ENCODE results near the gene SNAP29.
"Not testable (repeated sequence)": the region's sequence is repeated elsewhere in the genome, so short reads cannot be mapped to it uniquely, and the experiment has no call there.

SNAP29 gene

GRCh38 chr22:20834206-20834605 is 24.6 kb upstream of the SNAP29 start:
- DNase-seq (ENCODE audit: extremely low read depth in 1 of 2, low read depth in 1 of 2): no peak

DNA sequence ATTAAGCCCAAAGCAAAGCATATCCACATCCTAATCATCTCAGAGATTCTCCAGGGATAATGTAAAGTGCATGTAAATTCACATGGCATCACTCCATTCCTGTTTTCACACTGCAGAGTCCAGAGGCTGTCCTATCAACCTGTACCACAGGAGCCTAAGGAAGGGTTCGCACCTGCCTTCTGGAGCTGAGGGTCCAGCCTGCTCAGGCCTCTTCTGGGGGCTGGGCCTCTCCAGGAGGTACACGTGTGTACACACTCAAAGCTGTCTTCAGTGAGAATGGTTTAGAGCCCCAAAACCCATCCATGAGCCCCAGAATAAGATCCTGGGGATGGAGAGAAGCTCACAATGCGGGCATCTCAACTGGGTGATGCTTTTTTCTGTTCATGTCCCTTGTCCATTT is 24.1 kb upstream of the SNAP29 start:
- no peak for DNase-seq (ENCODE audit: extremely low read depth in 1 of 2, low read depth in 1 of 2)

- DNase-seq (ENCODE audit: extremely low read depth in 1 of 2, low read depth in 1 of 2): no peak
These were observed 21.6 kb upstream of the SNAP29 start for GRCh38 chr22:20836987-20837823.

DNA sequence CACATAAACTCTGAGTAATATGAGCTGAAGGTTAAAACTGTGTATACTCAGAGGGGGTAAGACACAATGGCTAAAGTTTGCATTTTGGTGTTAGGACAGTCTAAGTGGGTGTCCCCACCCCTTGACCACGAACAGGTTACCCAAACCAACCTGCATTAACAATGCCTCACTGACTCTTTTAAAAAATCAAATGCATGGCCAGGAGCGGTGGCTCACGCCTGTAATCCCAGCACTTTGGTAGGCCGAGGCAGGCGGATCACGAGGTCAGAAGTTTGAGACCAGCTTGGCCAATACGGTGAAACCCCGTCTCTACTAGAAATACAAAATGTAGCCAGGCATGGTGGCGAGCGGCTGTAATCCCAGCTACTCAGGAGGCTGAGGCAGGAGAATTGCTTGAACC is 19.5 kb upstream of the SNAP29 start:
- not testable (repeated sequence) for DNase-seq (ENCODE audit: extremely low read depth in 1 of 2, low read depth in 1 of 2)

DNA sequence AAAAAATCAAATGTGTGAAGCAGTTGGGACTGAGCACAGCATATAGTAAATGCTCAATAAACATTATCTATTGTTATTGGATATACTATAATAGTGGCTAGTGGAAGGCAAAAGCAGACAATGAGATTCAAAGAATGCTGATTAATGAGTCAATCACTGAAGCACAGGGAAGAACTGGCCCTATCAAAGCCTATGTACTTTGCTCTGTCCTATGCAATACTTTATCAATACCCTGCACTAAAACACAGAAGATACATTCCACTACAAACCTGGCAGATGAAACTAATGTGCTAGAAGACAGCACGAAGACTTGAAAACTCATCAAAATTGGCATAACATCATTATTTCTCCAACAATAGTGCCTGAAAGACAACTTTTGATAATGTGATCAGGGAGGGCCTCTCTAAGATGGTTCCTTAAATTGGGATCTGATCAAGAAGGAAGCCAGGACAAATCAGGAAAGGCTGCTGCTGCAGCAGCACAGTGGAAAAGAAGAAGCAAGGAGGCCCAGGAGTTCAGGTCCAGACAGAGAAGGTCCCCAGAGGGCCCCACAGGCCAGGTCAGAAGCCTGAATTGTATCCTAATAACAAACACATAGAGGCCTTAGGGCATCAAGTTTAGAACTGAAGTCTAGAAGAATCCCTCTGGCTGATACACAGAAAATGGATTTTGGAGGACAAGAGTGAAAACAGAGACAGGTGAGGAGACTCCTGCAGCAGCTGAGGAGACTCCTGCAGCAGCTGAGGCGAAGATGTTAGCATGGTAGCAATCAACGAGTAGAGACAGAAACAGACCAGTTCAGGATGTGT is 18.8 kb upstream of the SNAP29 start:
- DNase-seq (ENCODE audit: extremely low read depth in 1 of 2, low read depth in 1 of 2): no peak

DNA sequence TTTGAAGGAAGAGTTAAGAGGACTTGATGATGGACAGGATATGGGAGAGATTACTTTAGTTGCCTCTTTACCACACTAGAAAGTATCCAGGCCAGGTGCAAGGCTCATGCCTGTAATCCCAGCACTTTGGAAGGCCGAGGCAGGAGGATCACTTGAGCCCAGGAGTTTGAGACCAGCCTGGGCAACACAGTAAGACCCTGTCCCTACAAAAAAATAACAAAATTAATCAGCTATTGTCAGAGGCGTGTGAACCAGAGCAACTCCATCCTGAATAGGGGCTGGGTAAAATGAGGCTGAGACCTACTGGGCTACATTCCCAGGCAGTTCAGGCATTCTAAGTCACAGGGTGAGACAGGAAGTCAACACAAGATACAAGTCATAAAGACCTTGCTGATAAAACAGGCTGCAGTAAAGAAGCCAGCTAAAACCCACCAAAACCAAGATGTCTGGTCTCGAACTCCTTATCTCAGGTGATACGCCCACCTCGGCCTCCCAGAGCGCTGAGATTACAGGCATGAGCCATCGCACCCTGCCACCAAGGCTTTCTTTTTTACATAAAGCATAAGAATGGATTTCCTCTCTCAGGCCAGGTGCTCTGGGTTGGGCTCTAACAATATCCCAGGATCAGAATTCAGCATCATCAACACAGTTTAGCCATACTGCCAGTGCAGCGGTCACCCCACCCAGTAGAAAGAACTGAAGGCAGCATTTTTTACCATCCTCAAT is 18.0 kb upstream of the SNAP29 start:
- peak in 1 of 2 donors; percentile 34 for DNase-seq (ENCODE audit: extremely low read depth in 1 of 2, low read depth in 1 of 2)

DNA sequence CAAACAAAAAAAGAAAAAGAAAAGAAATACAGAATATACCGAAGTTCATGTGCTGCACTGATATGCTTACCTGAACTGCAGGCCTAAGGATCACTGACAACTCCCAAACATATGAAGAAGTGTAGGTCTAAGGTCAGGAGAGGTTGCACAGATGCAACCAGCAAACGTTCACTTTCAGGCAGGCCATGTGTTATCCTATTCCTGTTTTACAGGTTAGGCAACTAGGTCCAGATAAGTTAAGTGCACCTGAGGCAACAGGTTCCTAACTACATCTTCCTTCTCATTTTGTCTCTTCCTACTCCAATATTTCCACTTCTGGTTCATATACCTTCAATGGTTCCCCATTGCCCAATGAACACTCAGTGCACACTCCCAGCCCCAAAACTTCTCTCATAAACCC is 15.3 kb upstream of the SNAP29 start:
- DNase-seq (ENCODE audit: extremely low read depth in 1 of 2, low read depth in 1 of 2): no peak

GRCh38 chr22:20844055-20845037 is 14.5 kb upstream of the SNAP29 start:
- DNase-seq (ENCODE audit: extremely low read depth in 1 of 2, low read depth in 1 of 2): no peak

- no peak for DNase-seq (ENCODE audit: extremely low read depth in 1 of 2, low read depth in 1 of 2)
These were observed 11.4 kb upstream of the SNAP29 start for GRCh38 chr22:20847318-20847822.

- no peak for DNase-seq (ENCODE audit: extremely low read depth in 1 of 2, low read depth in 1 of 2)
These were observed 6.7 kb upstream of the SNAP29 start for GRCh38 chr22:20852076-20852475.

DNA sequence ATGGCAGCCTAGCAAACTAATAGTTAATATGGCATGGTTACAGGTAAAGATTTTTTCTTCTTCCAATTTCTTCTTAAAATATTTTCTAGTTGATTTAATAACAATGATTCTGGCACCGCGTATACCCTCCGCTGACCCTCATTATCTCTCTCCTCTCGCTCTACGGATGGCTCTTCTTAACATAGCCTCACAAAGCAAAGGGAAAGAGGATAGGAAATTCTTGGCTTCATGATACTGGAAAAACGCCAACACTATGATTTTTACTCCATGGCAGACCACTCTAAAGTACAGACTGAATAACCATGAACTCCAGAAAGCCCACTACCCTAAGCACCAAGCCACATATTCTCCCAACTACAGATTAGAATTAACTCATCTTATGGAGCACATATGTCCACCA is 6.3 kb upstream of the SNAP29 start:
- DNase-seq (ENCODE audit: extremely low read depth in 1 of 2, low read depth in 1 of 2): no peak

GRCh38 chr22:20853236-20853660 is 5.6 kb upstream of the SNAP29 start:
- no peak for DNase-seq (ENCODE audit: extremely low read depth in 1 of 2, low read depth in 1 of 2)

GRCh38 chr22:20857247-20857643 is 1.6 kb upstream of the SNAP29 start:
- DNase-seq (ENCODE audit: extremely low read depth in 1 of 2, low read depth in 1 of 2): no peak

DNA sequence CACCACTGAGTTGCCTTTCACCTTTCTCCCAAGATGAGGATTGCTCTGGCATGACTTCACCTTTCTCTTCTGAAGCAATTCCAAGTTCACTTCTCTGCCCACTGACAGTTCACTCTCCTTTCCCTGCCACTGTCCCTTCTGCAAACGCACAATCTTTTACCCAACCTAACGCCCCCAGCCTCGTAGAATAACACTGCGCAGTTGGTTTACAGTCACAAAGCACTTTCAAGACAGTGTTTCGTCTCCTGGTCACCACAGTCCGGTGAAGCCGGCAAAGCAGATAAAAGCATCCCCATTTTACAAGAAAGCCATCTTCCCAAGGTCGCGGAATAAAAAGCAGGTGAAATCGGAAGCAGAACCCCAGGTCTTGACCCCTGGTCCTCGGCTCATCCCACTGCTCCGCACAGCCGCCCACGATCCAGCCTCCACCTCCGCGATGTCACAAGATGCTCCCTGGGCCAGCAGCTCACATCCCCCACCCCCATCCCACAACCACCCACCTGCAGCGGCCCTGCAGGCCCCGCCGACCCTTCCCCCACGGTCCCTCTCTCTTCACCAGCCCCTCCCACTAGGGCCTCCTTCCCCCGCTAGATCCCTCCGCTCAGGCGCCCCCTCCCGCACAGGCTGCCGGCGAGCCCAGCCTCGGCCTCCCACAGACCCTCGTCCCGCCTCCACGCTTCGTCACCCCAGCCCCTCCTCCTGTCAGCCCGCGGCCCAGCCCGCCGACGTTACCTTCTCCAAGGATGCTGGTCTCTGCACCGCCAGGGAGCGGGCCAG is 781 bp upstream of the SNAP29 start:
- DNase-seq (ENCODE audit: extremely low read depth in 1 of 2, low read depth in 1 of 2): peak; percentile 66 to 78

DNA sequence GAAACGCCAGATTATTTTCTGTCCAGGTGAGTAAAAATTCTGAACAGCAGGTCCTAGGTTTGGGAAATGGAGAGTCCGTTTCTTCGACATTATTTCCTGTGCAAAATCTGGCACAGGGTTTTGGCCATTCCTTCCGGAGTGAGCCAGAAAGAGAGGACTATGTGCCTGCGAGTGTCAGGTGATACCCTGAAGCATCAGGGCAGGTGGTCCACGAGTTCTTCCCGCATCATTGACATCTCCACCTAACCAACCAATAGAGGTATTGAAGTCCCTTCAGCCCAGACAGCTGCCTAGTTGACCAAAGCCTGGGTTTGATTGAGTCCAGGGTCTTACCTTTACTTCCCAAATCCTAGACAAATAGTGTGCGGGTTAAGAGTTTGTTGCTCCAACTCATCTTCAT is 808 bp downstream of the SNAP29 start:
- DNase-seq (ENCODE audit: extremely low read depth in 1 of 2, low read depth in 1 of 2): no peak

DNA sequence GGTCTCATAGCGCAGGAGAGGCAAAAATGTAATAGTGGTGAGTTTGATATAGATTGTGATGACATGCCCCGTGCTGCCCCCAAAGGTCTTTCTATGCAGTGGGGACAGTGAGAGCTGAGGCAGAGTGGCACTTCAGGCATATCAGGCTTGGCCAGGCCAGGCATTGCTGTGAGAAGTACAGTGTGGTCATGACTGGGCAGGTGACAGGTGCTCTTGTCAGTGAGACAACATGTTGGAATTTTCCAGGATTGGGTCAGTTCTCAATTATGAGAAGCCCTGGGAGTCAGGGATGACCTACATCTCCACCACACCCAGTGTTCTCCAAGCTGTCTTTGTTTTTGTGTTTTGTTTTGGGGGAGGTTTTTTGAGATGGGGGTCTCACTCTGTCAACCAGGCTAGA is 3.7 kb downstream of the SNAP29 start:
- DNase-seq (ENCODE audit: extremely low read depth in 1 of 2, low read depth in 1 of 2): no peak

DNA sequence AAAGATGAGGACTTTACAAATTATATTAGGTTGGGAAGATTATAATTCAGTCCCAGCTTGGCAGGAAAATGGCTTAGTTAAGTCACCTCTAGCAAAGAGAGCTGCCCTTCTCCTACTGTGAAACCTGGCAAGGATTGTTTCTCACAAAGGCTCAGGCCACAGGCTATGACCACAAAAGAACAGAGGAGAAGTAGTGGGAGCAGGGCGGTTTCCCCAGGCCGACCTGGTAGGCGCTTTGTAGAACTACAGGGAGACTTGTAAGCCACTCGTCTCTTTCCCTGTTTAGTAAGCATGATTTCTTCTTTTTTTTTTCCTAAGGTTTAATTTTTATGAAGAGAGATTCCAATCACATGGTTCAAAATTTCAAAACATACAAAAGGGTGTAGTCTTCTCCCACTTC is 4.6 kb downstream of the SNAP29 start:
- no peak for DNase-seq (ENCODE audit: extremely low read depth in 1 of 2, low read depth in 1 of 2)

GRCh38 chr22:20864186-20864908 is 5.5 kb downstream of the SNAP29 start:
- DNase-seq (ENCODE audit: extremely low read depth in 1 of 2, low read depth in 1 of 2): no peak

DNA sequence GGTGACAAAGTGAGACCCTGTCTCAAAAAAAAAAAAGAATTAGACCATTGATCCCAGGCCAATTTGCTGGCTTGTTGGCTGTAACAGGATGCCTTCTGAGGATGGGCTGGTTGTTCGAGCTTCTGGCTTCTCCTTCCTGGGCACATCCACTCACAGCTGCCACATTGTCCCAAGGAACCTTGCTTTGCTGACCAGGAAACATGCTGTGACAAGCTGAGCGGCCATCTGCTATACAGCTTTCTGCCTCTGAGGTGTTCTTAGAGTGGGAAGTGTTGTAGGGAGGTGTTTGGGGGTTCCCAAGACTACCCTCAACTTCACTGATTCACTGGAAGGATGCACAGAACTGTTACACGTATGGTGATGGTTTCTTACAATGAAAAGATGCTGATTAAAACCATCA is 6.5 kb downstream of the SNAP29 start:
- no peak for DNase-seq (ENCODE audit: extremely low read depth in 1 of 2, low read depth in 1 of 2)

All from stimulated activated CD8-positive, alpha-beta memory T cell treated with anti-CD3 and anti-CD28 coated beads, Interleukin-7, amount 100 ng/mL, for 48 hours (primary cell).